Right lobe of liver (tissue), 4 donors: ENCODE measurements around the gene SUSD1.

Experiments
- POLR2A ChIP-seq: fragments of 450-650 bp; IDR thresholded peaks from one replicate; pipeline ENCODE4 v1.6.1; 2017; ENCODE audit warnings: antibody characterized with exemption, mild to moderate bottlenecking
- TF ChIP-seq, protein P1 (sequence below), 4 donors: fragments of 200-600 bp in 3 of 4; fragments of 450-650 bp in 1 of 4; IDR thresholded peaks; one replicate each; pipeline versions ENCODE4 v1.5.1 to v1.8.0; 2016 to 2022; ENCODE audit warnings: antibody characterized with exemption in 4 of 4, mild to moderate bottlenecking in 2 of 4
- donor health status: DM: no; HTN: no; CAD: no.
- donor health status: DM: no; HTN: no; CAD: no.
- donor health status: DM: no; HTN: yes; CAD: no.

DNA sequence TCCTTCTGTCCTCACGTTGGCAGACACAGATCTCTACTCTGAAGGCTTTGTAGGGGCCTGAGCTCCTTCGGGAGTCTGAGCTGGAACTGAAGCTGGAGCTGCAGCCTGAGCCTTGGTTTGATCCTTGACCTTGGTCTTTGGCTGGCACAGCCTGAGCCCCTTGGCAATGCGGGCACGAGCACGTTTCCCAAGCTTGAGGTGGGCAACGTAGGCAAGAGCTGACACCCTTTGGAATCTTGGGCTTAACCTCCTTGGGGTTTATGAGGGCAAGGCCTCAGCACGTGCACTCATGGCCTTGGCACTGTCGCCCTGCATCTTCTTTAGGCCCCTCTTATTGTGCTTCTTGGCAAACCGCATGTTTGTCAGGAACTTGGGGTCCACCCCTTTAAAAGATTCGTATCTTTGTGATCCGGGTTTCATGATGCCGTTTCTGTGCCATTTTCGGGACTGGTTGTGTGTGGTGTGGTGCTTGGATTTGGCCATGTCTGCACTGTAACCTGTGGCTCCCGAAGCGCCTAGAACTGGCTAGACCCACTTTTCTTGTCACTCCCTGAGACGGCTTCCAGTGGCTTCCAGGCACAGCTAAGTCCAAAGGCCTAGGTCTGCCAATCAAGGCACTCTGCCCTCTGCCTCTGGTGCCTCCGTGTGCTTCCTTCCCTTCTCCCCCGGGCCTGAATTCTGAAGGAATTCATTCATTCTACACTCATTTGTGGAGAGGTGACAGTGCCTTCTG lies 1.4 kb downstream of the SUSD1 start:
- TF ChIP-seq, protein P1, sequence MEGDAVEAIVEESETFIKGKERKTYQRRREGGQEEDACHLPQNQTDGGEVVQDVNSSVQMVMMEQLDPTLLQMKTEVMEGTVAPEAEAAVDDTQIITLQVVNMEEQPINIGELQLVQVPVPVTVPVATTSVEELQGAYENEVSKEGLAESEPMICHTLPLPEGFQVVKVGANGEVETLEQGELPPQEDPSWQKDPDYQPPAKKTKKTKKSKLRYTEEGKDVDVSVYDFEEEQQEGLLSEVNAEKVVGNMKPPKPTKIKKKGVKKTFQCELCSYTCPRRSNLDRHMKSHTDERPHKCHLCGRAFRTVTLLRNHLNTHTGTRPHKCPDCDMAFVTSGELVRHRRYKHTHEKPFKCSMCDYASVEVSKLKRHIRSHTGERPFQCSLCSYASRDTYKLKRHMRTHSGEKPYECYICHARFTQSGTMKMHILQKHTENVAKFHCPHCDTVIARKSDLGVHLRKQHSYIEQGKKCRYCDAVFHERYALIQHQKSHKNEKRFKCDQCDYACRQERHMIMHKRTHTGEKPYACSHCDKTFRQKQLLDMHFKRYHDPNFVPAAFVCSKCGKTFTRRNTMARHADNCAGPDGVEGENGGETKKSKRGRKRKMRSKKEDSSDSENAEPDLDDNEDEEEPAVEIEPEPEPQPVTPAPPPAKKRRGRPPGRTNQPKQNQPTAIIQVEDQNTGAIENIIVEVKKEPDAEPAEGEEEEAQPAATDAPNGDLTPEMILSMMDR (IDR thresholded peaks at IDR 0.05) = no peak
- TF ChIP-seq POLR2A = no peak
